Activated naive CD4-positive, alpha-beta T cell treated with Interleukin-2 at 50 U/mL for 16 hours (primary cell): ENCODE results near the gene CRHR1.

ENCODE experiments used
- DNase-seq: peaks from one replicate; pipeline ENCODE4 v3.0.0-alpha.2; 2020

Gene CRHR1

DNA sequence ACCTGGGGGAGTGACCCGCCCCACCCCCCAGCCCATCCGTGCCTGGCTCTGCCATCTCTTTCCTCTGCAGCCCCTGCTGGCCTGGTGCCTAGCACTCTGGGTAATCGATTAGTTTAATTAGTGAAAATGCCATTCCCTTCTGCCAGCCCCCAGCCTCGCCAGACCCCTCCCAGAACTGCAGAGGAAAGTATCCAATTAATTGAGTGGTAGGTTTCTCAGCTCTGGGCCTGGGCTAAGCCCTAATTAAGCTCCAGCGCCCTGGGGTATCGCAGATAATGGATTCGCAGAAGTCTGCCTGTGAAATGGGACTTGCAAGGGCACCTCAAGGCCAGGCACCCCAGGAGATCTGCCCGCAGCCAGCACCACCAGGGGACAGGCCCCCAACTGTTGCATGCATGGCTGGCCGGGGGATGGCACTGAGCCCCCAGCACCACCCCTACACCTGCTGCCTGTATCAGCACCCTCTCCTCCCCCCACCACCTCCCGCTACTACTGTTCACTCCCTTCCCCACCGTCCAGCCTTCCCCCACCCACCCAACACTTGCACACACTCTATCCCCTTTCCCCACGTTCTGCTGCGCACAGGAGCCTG is 40.9 kb downstream of the CRHR1 start:
- DNase-seq, result no peak

DNA sequence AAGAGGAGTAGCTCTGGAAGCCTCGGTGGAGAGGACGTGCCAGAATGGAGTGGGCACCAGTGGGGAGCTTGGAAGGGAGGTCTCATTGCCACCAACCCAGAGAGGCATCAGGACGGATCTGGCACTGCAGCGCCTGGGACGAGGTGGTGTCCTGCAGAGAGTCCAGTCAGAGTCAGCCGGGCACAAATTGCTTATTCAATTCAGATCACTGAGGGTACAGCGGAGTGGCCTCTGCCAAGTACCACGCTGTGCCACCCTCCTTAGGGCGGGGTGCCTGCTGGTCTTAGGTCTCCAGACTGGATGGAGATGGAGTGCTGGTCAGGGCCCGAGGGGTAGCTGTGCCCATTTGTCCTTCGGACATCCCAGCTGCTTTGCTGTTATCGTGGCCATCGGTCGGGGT is 41.7 kb downstream of the CRHR1 start:
- DNase-seq, result no peak

DNA sequence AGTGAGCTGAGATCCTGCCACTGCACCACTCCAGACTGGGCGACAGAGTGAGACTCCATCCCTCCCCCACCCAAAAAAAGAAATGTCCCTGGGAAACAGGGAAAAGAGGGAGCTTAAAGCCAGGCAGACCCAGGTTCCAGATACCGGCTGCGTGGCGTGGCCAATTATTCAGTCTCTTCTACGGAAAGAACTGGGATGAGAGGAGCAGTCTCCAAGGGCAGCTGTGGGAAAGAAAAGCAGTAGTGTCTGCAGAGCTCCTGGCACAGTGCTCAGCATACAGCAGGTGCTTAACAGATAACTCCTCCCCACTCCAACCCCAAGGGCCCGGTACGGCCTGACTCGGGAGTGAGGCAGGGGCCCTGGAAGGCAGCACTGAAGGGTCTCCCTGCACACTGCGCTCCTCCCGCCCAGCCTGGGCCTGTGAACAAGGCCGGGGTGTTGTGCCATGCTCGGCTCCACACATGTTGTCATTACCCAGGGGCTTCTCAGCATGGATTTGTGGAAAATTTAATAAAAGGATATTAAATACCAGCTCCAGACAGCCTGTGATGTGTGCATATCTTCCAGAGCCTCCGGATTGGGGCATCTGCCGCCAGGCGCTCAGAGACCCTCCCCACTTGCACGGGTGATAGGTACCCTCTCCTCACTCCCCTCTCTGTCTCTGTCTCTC is 42.9 kb downstream of the CRHR1 start:
- no peak for DNase-seq

- DNase-seq, result no peak
These were observed 44.1 kb downstream of the CRHR1 start for GRCh38 chr17:45828171-45828570.

DNA sequence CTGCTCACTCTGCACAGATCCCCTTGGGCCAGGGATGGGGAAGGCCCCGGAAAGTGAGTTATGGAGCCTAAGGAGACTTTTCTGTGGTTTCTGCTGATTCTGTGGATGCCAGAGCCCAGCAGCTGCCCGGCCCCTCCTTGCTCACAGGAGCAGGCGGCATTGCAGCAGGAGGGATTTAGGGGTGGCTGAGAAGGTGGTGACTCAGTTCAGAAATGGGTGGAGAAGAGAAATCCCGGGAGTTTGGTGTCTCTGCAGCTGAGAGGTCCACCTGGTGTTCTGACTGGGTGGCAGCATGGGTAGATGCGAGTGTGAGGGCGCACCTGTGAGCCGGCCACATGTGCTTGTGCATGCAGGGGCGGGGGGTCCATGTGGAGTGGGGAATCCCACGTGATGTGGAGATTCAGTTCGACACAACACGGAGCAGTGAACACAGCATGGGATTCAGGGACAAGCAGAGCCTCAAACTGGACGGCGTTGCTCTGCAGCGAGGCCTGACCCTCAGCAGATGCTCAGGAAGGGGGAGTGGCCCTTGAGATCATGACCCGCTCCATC is 44.5 kb downstream of the CRHR1 start:
- no peak for DNase-seq

- DNase-seq, result no peak
These were observed 49.8 kb downstream of the CRHR1 start for GRCh38 chr17:45833920-45834319.

- DNase-seq, result no peak
These were observed 50.6 kb downstream of the CRHR1 start for GRCh38 chr17:45834471-45835396.

DNA sequence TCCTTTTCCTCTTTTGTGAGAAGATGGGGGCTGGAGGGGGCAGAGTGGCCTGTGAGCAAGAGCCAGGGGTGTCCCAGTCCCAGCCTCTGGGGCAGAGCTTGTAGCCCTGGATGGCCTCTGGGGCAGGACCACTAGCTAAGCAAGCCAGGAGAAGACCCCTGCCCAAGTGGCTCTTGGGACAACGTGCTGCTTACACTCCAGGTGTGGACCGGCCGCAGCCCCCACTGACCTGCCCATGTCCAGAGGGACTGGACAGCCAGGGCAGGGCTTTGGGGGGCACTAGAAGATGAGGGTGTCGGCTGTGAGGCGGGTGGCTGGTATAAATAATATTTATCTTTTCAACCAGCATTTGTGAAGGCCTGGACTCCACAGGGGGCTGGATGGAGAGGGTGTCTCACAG is 51.4 kb downstream of the CRHR1 start:
- no peak for DNase-seq

GRCh38 chr17:45836047-45837044 is 52.2 kb downstream of the CRHR1 start:
- DNase-seq, result no peak

- DNase-seq, result no peak
These were observed 53.1 kb downstream of the CRHR1 start for GRCh38 chr17:45837187-45837586.

GRCh38 chr17:45837603-45838002 is 53.5 kb downstream of the CRHR1 start:
- no peak for DNase-seq

DNA sequence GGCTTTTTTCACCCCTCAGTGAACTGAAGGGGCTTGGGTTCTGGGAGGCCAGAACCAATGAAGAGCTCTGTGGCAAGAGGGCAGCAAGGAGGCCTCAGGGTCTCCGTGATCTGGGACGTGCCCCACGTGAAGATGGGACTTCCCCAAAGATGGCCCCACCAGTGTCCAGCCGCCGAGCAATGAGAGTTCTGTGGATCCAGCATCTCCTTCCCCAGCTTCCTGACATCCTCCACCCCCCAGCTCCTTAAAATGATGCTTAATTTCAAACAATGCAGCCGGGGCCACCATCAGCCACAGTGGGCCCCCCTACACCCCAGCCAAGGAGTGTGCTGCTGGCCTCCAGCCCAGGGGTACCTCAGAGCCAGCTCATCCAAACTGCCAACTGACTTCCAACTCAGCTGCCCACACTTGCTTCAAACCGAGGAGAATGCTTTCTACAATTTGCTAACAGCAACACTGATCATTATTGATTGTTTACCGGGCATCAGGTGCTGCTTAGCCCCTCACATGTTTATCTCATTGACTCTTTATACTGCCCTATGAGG is 54.7 kb downstream of the CRHR1 start:
- no peak for DNase-seq

- no peak for DNase-seq
These were observed 55.3 kb downstream of the CRHR1 start for GRCh38 chr17:45839442-45839841.

DNA sequence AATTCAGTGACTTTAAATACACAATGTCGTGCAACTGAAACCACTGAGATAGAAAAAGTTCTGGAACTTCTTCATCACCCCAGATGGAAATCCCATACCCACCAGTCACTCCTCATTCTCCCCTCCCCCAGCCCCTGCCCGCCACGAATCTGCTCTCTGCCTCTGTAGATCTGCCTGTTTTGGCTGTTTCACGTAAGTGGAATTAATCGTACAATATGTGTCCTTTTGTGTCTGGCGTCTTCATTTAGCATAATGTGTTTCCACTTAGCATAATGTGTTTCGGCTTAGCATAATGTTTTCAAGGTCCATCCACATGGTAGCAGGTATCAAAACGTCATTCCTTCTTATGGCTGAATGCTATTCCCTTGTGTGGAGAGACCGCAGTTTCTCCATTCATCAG is 57.1 kb downstream of the CRHR1 start:
- no peak for DNase-seq

GRCh38 chr17:45841883-45842525 is 57.9 kb downstream of the CRHR1 start:
- no peak for DNase-seq

DNA sequence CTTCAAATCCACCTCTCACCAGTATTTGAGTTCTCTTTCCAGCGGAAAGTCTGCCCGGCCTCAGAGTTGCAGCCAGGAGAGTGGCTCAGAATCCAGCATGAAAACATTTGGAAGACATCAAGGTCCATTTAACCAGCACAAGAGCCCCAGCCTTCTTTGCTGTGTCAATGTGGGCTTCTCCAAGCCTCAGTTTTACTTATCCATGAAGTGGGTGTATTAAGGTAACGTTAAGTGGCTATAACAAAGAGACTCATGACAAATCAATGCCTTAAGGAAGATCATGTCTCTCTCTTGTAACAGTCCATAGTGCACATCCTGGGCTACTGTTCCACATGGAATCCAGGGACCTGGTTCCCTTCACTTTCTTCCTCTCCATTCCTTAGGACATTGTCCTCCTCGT is 59.6 kb downstream of the CRHR1 start:
- no peak for DNase-seq

DNA sequence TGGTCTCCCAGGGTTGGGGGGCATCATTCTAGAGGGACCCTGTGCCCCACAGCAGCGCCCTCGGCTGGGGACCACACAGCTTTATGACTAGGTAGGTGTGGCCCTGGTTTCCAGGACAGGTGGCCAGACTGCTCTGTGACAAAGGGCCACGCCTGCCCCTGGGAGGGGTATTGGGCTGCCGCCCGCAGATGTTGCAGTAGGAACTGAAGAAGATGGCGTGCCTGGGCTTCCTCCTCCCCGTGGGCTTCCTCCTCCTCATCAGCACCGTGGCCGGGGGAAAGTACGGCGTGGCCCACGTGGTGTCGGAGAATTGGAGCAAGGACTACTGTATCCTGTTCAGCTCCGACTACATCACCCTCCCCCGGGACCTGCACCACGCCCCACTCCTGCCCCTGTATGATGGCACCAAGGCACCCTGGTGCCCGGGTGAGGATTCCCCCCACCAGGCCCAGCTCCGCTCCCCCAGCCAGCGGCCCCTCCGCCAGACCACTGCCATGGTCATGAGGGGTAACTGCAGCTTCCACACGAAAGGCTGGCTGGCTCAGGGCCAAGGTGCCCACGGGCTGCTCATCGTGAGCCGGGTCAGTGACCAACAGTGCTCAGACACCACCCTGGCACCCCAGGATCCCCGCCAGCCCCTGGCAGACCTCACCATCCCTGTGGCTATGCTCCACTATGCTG is 60.7 kb downstream of the CRHR1 start, which contains the start of gene SPPL2C:
SPPL2C (plus strand) TSS at position 187 of the 681 bp plus-strand sequence; CDS start at position 213, 26 bp downstream.
- DNase-seq, result no peak

- DNase-seq, result no peak
These were observed 61.5 kb downstream of the CRHR1 start for GRCh38 chr17:45845376-45846185.

DNA sequence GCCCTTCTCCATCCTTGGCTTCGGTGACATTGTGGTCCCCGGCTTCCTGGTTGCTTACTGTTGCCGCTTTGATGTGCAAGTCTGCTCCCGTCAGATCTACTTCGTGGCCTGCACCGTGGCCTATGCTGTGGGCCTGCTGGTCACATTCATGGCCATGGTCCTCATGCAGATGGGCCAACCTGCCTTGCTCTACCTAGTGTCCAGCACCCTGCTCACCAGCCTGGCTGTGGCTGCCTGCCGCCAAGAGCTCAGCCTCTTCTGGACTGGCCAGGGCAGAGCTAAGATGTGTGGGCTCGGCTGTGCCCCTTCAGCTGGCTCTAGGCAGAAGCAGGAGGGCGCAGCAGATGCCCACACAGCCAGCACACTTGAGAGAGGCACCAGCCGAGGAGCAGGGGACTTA is 62.1 kb downstream of the CRHR1 start:
- DNase-seq, result no peak

DNA sequence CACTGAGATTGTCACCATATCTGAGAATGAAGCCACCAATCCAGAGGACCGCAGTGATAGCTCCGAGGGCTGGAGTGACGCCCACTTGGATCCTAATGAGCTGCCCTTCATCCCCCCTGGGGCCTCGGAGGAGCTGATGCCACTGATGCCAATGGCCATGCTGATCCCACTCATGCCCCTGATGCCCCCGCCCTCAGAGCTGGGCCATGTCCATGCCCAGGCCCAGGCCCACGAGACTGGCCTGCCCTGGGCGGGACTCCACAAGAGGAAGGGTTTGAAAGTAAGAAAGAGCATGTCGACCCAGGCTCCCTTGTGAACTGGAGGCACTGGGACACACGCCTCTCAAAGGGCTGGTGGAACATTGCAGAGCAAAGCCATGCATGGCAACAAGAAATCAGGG is 62.5 kb downstream of the CRHR1 start:
- no peak for DNase-seq
